NB4 (cell line): ENCODE measurements around the gene EDDM13.
A peak's percentile ranks its signal among the peaks of the same experiment; 100 is the strongest.

Experiments
- DNase-seq: peaks from one replicate; pipeline ENCODE4 v3.0.0; 2010; ENCODE audit warnings: low read depth
- H3K4me3 ChIP-seq: one replicate; pipeline ENCODE4 v1.5.1; 2011; ENCODE audit warnings: mild to moderate bottlenecking, low read depth, low read length, moderate library complexity
- CTCF ChIP-seq: IDR thresholded peaks from one replicate; pipeline ENCODE4 v1.5.1; 2012; ENCODE audit warnings: low read depth, low read length
- MYC ChIP-seq: IDR thresholded peaks from 2 replicates; pipeline ENCODE4 v1.6.1; 2011; ENCODE audit warnings: low read depth, low read length
- POLR2A ChIP-seq: IDR thresholded peaks from 2 replicates; pipeline ENCODE4 v1.6.1; 2011; ENCODE audit warnings: mild to moderate bottlenecking; ENCODE audit not compliant: insufficient read length; ENCODE audit errors: extremely low read depth
- TF ChIP-seq, protein P1 (sequence below): IDR thresholded peaks from 2 replicates; pipeline ENCODE4 v1.6.1; 2011; ENCODE audit warnings: low read depth, low read length

Gene EDDM13

DNA sequence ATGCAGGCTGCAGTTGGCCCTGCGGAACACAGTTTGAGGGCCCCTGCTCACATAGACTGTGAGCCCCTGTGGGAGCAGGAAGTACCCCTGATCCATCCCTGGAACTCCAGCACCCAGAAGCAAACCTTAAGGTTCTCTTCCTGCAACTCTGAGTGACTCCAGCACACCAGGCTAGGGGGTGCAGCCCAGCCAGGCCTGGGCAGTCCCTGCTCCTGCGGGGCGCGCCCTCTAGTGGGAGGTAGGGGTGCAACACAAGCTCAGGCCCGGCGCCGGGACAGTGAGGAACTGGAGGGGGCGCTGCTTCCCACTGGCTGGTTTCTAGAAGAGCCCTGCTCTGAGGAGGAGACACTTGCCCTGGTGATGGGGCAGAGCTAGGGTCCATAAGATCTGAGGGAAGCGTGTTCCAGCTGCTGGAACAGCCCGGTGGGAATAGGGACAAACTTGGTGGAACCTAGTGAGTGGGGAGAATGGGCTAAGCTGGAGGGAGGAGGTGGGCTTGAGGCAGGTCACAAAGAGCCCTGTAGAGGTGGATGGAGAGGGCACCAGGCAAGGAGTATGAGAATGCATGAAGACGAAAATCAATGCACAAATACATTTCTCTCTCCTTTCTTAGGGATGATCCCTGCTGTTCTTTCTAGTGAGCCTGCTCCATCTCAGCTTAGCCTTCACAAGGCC lies 37.1 kb downstream of the EDDM13 start:
- H3K4me3 ChIP-seq = no peak overlapping the region
- TF ChIP-seq MYC (no peak), CTCF (peak; percentile 95)
- TF ChIP-seq, protein P1, sequence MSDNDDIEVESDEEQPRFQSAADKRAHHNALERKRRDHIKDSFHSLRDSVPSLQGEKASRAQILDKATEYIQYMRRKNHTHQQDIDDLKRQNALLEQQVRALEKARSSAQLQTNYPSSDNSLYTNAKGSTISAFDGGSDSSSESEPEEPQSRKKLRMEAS = no peak
- DNase-seq = peak; percentile 73

GRCh38 chr19:56310462-56310861 lies 37.9 kb downstream of the EDDM13 start:
- TF ChIP-seq, protein P1 = no peak
- TF ChIP-seq CTCF (no peak), MYC (no peak), POLR2A (no peak)
- no peak for DNase-seq
- H3K4me3 ChIP-seq = no peak overlapping the region

DNA sequence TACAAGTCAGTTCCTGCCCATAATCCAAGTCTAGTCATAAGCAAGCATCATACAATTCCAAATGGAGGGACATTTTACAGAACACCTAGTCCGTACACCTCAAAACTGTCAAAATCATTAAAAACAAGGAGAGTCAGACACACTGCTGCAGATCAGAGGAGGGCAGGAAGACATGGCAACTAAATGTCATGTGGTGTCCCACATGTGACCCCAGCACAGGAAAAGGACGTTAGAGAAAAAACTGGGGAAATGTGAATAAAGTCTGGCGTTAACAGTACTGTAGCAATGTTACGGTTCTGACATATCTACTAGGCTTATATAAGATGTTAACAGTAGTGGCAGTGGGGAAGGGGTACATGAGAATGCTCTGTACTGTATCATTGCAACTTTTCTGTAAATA lies 39.8 kb downstream of the EDDM13 start:
- TF ChIP-seq CTCF = no peak
- no peak for TF ChIP-seq POLR2A
- no peak for TF ChIP-seq MYC
- no peak for DNase-seq
- H3K4me3 ChIP-seq = no peak overlapping the region

DNA sequence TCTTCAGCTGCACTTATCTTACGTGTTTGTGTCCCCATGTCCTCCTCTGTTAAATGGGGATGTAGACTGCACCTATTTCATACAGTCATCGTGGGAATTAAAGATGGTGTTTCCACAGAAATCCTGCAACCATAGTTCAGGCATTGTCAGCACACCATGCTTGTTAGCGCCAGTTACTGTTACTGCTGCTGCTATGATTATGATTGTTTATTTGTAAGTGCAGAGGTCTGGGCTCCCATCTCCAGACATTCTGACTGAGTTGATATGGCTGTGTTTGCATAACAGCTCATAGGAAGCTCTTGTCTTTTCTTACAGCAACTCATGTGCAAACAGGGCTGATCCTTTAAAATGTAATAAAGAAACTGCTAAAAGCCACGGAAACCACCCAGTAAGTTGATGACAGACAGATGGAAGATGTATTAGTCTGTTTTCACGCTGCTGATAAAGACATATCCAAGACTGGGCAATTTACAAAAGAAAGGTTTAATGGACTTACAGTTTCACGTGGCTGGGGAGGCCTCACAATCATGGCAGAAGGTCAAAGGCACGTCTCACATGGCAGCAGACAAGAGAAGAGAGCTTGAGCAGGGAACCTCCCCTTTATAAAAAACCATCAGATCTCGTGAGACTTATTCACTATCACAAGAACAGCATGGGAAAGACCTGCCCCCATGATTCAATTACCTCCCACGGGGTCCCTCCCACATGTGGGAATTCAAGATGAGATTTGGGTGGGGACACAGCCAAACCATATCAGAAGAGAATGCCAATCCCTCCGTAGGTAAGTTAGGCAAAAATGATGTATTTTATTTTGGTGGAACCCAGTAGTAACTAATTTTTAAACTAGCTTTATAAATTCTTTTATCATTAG lies 40.5 kb downstream of the EDDM13 start:
- H3K4me3 ChIP-seq = peak overlapping the region; percentile 67
- DNase-seq = no peak
- no peak for TF ChIP-seq MYC
- TF ChIP-seq POLR2A = no peak
- TF ChIP-seq, protein P1 = no peak
- no peak for TF ChIP-seq CTCF

DNA sequence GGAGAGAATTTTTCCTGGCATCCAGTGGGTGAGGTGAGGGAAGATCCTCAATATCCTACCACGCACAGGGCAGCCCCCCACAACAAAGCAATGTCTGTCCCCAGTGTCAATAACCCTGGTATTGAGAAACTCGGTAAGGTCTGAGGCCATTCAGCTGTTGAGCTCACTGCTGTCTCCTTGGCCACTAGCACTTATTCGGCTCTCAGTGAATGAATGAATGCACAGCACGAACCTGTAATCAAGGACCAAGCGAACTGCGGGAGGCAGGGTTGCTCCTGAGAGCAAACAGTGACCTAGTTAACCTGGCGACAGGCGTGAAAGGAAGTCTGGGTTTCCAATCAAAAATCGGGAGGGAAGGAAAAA lies 41.5 kb downstream of the EDDM13 start:
- H3K4me3 ChIP-seq = peak overlapping the region; percentile 67
- TF ChIP-seq POLR2A (no peak), MYC (no peak), CTCF (no peak)
- TF ChIP-seq, protein P1 = no peak
- DNase-seq = no peak
